GM18502 (cell line): ENCODE measurements around the gene RALY.
"Not testable (repeated sequence)": the region's sequence is repeated elsewhere in the genome, so short reads cannot be mapped to it uniquely, and the experiment has no call there.

ENCODE experiments used
- ATAC-seq: cut with Tn5 transposase; IDR thresholded peaks from one replicate; pipeline ENCODE4 v1.9.1; 2021; ENCODE audit warnings: mild to moderate bottlenecking; ENCODE audit not compliant: unreplicated experiment, poor library complexity

Gene RALY

DNA sequence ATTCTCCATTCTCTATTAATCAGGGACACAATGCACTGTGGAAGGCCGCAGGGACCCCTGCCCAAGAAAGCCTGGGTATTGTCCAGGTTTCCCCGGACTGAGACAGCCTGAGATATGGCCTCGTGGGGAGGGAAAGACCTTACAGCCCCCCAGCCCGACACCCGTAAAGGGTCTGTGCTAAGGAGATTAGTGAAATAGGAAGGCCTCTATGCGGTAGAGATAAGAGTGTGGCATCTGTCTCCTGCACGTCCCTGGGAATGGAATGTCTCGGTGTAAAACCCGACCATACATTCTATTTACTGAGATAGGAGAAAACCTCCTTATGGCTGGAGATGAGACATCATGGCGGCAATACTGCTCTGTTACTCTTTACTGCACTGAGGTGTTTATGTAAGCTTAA is 134.1 kb downstream of the RALY start:
- ATAC-seq: no peak

DNA sequence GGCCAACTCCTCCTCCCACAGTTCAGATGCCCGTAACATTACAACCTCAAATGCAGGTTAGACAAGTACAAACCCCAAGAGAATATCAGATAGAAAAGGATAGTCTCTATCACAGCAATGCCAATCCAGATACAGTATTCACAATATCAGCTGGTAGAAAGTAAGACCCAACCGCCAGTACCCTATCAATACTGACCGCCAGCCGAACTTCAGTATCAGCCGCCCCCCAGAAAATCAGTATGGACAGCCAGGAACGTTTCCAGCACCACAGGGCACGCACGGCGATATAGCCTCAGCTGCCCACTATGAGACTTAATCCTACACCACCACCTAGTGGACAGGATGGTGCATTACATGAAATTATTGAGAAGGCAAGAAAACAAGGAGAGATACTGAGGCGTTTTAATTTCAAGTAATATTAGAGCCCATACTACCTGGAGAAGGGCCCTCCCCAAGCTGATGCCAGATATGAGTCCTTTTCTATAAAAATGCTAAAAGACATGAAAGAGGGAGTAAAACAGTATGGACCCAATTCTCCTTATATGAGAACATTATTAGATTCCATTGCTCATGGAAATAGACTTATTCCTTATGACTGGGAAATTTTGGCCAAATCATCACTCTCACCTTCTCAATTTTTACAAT is 135.9 kb downstream of the RALY start:
- peak; percentile 57 for ATAC-seq

DNA sequence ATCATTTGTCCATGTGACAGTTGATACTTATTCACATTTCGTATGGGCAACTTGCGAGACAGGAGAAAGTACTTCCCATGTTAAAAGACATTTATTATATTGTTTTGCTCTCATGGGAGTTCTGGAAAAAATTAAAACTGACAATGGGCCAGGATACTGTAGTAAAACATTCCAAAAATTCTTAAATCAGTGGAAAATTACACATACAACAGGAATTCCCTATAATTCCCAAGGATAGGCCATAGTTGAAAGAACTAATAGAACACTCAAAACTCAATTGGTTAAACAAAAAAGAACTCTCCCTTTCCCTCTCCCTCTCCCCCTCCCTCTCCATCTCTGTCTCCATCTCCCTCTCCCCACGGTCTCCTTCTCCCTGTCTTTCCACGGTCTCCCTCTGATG is 137.8 kb downstream of the RALY start:
- ATAC-seq: no peak

DNA sequence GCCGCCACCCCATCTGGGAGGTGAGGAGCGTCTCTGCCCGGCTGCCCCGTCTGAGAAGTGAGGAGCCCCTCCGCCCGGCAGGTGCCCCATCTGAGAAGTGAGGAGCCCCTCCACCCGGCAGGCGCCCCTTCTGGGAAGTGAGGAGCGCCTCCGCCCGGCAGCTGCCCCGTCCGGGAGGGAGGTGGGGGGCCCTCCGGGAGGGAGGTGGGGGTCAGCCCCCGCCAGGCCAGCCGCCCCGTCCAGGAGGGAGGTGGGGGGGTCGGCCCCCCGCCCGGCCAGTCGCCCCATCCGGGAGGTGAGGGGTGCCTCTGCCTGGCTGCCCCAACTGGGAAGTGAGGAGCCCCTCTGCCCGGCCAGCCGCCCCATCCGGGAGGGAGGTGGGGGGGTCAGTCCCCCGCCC is 138.8 kb downstream of the RALY start:
- ATAC-seq: not testable (repeated sequence)

DNA sequence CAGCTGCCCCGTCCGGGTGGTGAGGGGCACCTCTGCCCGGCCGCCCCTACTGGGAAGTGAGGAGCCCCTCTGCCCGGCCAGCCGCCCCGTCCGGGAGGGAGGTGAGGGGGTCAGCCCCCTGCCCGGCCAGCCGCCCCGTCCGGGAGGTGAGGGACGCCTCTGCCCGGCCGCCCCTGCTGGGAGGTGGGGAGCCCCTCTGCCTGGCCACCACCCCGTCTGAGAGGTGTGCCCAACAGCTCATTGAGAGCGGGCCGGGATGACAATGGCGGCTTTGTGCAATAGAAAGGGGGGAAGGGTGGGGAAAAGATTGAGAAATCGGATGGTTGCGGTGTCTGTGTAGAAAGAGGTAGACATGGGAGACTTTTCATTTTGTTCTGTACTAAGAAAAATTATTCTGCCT is 139.2 kb downstream of the RALY start:
- not testable (repeated sequence) for ATAC-seq

DNA sequence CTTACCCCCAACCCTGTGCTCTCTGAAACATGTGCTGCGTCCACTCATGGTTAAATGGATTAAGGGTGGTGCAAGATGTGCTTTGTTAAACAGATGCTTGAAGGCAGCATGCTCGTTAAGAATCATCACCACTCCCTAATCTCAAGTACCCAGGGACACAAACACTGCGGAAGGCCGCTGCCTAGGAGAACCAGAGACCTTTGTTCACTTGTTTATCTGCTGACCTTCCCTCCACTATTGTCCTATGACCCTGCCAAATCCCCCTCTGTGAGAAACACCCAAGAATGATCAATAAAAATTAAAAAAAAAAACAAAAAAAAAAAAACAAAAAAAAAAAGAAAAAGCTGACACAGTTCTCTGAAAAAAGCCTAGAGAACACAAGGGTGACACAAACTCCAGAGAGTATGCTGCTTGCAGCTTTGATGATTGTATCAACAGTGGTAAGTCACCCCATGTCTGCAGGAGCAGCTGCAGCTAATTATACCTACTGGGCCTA is 139.7 kb downstream of the RALY start:
- not testable (repeated sequence) for ATAC-seq
